ENCODE results near the gene ILKAP.

Gene ILKAP, protein sequence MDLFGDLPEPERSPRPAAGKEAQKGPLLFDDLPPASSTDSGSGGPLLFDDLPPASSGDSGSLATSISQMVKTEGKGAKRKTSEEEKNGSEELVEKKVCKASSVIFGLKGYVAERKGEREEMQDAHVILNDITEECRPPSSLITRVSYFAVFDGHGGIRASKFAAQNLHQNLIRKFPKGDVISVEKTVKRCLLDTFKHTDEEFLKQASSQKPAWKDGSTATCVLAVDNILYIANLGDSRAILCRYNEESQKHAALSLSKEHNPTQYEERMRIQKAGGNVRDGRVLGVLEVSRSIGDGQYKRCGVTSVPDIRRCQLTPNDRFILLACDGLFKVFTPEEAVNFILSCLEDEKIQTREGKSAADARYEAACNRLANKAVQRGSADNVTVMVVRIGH

DNA sequence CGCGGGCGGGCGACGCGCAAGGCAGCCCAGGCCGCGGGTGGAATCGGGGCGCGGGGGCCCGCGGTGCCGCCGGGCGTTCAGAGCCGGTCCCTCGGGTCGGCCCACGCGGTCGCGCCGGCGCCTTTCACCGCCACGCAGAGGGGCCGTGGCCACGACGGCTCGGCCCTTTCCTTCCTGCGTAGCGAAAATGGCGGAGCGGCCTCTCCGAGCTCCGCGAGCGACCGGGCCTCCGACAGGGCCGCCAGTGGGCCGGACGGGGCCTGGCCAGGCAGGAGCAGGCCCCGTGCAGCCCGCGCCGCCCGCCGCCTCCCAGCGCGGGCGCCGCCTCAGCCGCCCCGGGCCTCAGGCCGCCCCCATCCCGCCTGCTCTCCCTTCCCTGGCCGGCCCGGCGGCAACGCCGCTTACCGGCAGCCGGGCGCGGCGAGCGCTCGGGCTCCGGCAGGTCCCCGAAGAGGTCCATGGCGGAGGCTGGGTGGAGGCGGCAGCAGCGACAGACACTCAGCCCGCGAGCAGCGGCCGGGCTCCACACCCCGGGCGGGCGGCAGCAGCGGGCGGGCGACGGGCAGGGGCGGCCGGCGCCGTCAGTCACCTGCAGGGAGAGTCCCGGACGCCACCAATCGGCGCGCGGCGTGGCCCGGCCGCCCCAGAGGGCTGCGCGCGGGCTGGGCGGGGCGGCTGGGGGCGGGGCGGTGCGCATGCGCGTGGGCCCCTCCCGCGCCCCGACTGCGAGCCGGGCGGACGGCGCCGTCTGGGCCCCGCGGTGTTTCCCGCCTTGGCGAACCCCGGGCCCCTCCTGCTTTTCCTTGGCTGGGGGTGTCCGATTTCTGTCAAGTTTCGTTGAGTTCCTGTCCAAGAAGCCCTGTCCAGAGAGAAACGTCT lies at the start of gene ILKAP:
Gene ILKAP (minus strand): TSS at position 602 of the 879 bp plus-strand sequence. CDS start 142 bp downstream, at position 460.
- Histone ChIP-seq H3K36me3 (ENCODE audit: control insufficient read depth, insufficient read depth, low read length) (peaks cover 2% of the 10 kb centered on the region; the same call in 1 of the 2 replicates), H3K4me3 (replicated peaks; ENCODE audit: low read depth, low read length) (peak within 1 kb of the TSS; percentile 88), H3K27me3 (replicated peaks; ENCODE audit: control insufficient read depth, insufficient read depth, low read length) (no peaks in the 10 kb centered on the region)
- TF ChIP-seq, protein P1, sequence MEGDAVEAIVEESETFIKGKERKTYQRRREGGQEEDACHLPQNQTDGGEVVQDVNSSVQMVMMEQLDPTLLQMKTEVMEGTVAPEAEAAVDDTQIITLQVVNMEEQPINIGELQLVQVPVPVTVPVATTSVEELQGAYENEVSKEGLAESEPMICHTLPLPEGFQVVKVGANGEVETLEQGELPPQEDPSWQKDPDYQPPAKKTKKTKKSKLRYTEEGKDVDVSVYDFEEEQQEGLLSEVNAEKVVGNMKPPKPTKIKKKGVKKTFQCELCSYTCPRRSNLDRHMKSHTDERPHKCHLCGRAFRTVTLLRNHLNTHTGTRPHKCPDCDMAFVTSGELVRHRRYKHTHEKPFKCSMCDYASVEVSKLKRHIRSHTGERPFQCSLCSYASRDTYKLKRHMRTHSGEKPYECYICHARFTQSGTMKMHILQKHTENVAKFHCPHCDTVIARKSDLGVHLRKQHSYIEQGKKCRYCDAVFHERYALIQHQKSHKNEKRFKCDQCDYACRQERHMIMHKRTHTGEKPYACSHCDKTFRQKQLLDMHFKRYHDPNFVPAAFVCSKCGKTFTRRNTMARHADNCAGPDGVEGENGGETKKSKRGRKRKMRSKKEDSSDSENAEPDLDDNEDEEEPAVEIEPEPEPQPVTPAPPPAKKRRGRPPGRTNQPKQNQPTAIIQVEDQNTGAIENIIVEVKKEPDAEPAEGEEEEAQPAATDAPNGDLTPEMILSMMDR (IDR thresholded peaks at IDR 0.05; ENCODE audit: insufficient read depth, low read length, poor library complexity, severe bottlenecking), result no peak
- peak; percentile 89 for DNase-seq (ENCODE audit: extremely low read depth, insufficient read length)

DNA sequence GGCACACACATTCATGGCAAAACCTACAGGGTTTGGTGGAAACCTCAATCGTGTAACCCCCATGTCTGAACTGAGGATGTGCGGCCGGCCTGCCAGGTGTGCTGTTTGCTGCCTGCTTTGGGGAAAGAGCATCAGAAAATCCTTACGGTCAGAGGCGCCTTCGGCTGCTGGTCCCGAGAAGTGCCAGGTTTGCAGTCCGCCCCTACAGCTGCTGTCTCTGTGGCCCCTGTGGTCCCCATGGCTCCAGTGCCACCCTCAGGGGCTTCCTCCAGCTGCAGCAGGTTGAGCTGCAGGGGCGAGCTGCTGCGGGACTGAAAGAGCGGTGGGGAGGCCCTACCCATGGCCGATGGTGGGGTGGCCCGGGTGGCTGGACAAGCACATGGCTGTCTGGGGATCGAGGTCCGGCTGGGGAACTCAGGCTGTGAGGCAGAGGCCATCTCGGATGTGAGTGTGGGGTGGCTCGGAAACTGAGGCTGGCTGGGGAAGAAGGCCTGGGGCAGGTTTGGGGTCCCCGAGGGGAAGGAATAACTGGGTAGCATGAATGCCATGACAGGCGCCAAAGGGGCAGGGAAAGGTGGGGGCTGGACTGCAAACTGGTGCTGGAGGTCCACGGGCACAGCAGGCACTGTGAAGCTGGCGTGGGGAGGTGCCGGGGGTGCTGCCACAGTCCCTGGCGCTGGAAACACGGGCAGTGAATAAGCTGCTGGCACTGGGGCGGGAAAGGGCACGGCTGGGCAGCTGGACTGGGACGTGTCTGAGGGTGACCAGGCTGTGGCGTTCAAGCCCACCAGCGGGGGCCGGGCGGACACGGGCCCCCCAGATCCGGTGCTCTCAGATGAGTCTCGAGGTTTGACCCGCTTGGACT lies 49.5 kb upstream of the ILKAP start:
- H3K36me3 ChIP-seq (ENCODE audit: control insufficient read depth, insufficient read depth, low read length), result peaks cover 33% of the 10 kb centered on the region
- TF ChIP-seq, protein P1 (IDR thresholded peaks at IDR 0.05; ENCODE audit: insufficient read depth, low read length, poor library complexity, severe bottlenecking), result no peak
- H3K4me3 ChIP-seq (replicated peaks; ENCODE audit: low read depth, low read length), result no peak overlapping the region
- no peak for DNase-seq (ENCODE audit: extremely low read depth, insufficient read length)
- no peaks in the 10 kb centered on the region for H3K27me3 ChIP-seq (replicated peaks; ENCODE audit: control insufficient read depth, insufficient read depth, low read length)

DNA sequence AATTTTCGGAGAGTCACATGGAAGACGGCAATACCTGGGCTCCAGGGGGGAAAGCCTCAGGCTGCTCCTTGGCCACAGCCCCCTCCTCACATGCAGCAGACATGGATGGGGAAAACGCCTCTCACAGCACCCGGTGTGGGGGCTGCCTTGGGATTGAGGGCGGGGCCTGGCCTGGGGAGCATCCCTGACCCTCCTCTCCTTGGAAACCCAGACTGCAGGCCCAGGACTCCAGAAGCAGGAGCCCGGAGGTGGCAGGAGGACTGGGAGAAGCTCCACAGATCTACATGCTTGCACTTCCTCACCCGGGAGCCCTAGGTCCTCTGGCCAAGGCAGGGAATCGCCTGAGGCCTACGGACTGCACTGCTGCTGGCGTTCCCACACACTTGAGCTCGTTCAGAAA lies 48.5 kb upstream of the ILKAP start:
- no peaks in the 10 kb centered on the region for H3K27me3 ChIP-seq (replicated peaks; ENCODE audit: control insufficient read depth, insufficient read depth, low read length)
- TF ChIP-seq, protein P1 (IDR thresholded peaks at IDR 0.05; ENCODE audit: insufficient read depth, low read length, poor library complexity, severe bottlenecking), result no peak
- DNase-seq (ENCODE audit: extremely low read depth, insufficient read length), result no peak
- H3K36me3 ChIP-seq (ENCODE audit: control insufficient read depth, insufficient read depth, low read length), result peaks cover 34% of the 10 kb centered on the region
- no peak overlapping the region for H3K4me3 ChIP-seq (replicated peaks; ENCODE audit: low read depth, low read length)

DNA sequence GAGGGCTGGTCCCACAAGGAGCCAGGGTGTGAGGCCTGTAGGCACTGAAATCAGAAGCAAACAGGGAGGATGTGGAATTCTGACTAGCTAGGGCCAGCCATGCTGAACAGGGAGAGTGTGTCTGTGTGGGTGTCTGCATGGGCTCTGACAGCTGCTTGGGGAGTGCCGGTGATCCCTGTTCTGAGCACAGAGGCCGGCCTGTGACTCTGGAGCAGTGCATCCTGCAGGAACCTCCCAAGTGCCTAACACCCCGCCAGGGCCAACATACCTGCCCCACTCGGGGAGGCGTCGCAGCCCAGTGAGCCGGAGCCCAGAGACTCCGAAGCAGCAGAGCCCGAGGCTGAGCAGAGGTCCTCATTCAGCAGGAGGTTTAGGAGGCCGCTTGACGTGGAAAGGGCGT lies 47.8 kb upstream of the ILKAP start:
- no peak for DNase-seq (ENCODE audit: extremely low read depth, insufficient read length)
- H3K36me3 ChIP-seq (ENCODE audit: control insufficient read depth, insufficient read depth, low read length), result peaks cover 34% of the 10 kb centered on the region
- TF ChIP-seq, protein P1 (IDR thresholded peaks at IDR 0.05; ENCODE audit: insufficient read depth, low read length, poor library complexity, severe bottlenecking), result no peak

DNA sequence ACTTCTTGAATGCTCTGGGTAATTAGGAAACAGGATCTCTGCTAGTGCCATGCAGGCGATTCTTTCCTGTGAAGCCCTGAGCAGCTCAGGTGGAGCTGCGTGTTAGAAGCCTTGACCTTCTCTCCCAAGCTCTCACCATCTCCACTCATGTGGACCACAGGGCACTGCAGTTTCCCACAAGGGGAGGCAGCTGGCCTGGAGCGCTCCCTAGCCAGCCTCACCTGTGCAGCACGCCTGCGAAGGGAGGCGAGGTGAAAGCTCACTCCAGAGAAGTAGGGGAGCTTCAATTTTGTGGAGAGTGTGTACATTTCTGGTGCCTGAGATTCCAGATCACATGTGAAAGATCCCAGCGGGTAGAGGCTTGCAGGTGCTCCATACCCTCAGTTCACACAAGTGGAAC lies 47.4 kb upstream of the ILKAP start:
- Histone ChIP-seq H3K27me3 (replicated peaks; ENCODE audit: control insufficient read depth, insufficient read depth, low read length) (no peaks in the 10 kb centered on the region), H3K36me3 (ENCODE audit: control insufficient read depth, insufficient read depth, low read length) (peaks cover 33% of the 10 kb centered on the region), H3K4me3 (replicated peaks; ENCODE audit: low read depth, low read length) (no peak overlapping the region)
- no peak for DNase-seq (ENCODE audit: extremely low read depth, insufficient read length)
- TF ChIP-seq, protein P1 (IDR thresholded peaks at IDR 0.05; ENCODE audit: insufficient read depth, low read length, poor library complexity, severe bottlenecking), result no peak

More for the DNA sequence above, 47.8 kb upstream of the ILKAP start:
- Histone ChIP-seq H3K27me3 (replicated peaks; ENCODE audit: control insufficient read depth, insufficient read depth, low read length) (no peaks in the 10 kb centered on the region), H3K4me3 (replicated peaks; ENCODE audit: low read depth, low read length) (no peak overlapping the region)
